Measurements from ENCODE around the gene ACAA1.
"Not testable (repeated sequence)": the region's sequence is repeated elsewhere in the genome, so short reads cannot be mapped to it uniquely, and the experiment has no call there.

Gene ACAA1

GRCh38 chr3:38136777-38137614, at the start of gene ACAA1:
ACAA1 (minus strand) TSS chr3:38137127; CDS start chr3:38137035, 92 bp downstream.
- peak; percentile 98 for DNase-seq (ENCODE audit: low spot score)

- DNase-seq (ENCODE audit: low spot score) = peak; percentile 13
Measured at GRCh38 chr3:38177181-38177580, 40.3 kb upstream of the ACAA1 start.

GRCh38 chr3:38173834-38174418, 37.0 kb upstream of the ACAA1 start:
- no peak for DNase-seq (ENCODE audit: low spot score)

GRCh38 chr3:38171622-38172021, 34.7 kb upstream of the ACAA1 start:
- no peak for DNase-seq (ENCODE audit: low spot score)

- DNase-seq (ENCODE audit: low spot score) = no peak
Measured at GRCh38 chr3:38170722-38171121, 33.8 kb upstream of the ACAA1 start.

- DNase-seq (ENCODE audit: low spot score) = no peak
Measured at GRCh38 chr3:38169027-38169317, 32.0 kb upstream of the ACAA1 start.

GRCh38 chr3:38168151-38169026, 31.5 kb upstream of the ACAA1 start:
- DNase-seq (ENCODE audit: low spot score) = no peak

- no peak for DNase-seq (ENCODE audit: low spot score)
Measured at GRCh38 chr3:38167591-38167990, 30.7 kb upstream of the ACAA1 start.

- DNase-seq (ENCODE audit: low spot score) = peak; percentile 69
Measured at GRCh38 chr3:38165722-38166387, 28.9 kb upstream of the ACAA1 start.

- peak; percentile 96 for DNase-seq (ENCODE audit: low spot score)
Measured at GRCh38 chr3:38164952-38165721, 28.2 kb upstream of the ACAA1 start, which contains the start of gene OXSR1. OXSR1 (plus strand) TSS chr3:38165537; CDS start chr3:38165877, 340 bp downstream.

- DNase-seq (ENCODE audit: low spot score) = no peak
Measured at GRCh38 chr3:38164643-38164951, 27.7 kb upstream of the ACAA1 start.

GRCh38 chr3:38163841-38164642, 27.1 kb upstream of the ACAA1 start:
- no peak for DNase-seq (ENCODE audit: low spot score)

GRCh38 chr3:38163117-38163840, 26.4 kb upstream of the ACAA1 start:
- DNase-seq (ENCODE audit: low spot score) = no peak

GRCh38 chr3:38160704-38161103, 23.8 kb upstream of the ACAA1 start:
- not testable (repeated sequence) for DNase-seq (ENCODE audit: low spot score)

- DNase-seq (ENCODE audit: low spot score) = no peak
Measured at GRCh38 chr3:38158472-38158871, 21.5 kb upstream of the ACAA1 start.

- DNase-seq (ENCODE audit: low spot score) = no peak
Measured at GRCh38 chr3:38157595-38157994, 20.7 kb upstream of the ACAA1 start.

- no peak for DNase-seq (ENCODE audit: low spot score)
Measured at GRCh38 chr3:38157117-38157516, 20.2 kb upstream of the ACAA1 start.

GRCh38 chr3:38155825-38156224, 18.9 kb upstream of the ACAA1 start:
- DNase-seq (ENCODE audit: low spot score) = no peak

GRCh38 chr3:38154625-38155255, 17.8 kb upstream of the ACAA1 start:
- DNase-seq (ENCODE audit: low spot score) = no peak

Data from AG20443 (cell line).